GM12878 (cell line): Measurements from ENCODE around the gene LSR. TPM values are rescaled to one million over a fixed set of nuclear protein-coding genes. Genes with fewer than 3 reads are reported as not detected.
A peak's percentile ranks its signal among the peaks of the same experiment; 100 is the strongest.

ENCODE experiments used
- ATAC-seq: fragments of 200-7000 bp; cut with Tn5 transposase; 3 replicates; pipeline ENCODE4 v1.9.1; 2020; ENCODE audit warnings: mild to moderate bottlenecking, moderate library complexity
- BruUV-seq: library from RNA; stranded (reverse); fragments of 400-500 nt; replicated peaks from 2 replicates; lab custom pipeline; 2021; lab: Mats Ljungman, UMichigan
- CTCF ChIA-PET: fragments of 300-600 bp; sonication (Branson Sonifier 250); formaldehyde crosslinking; extraction: SDS; loops from one replicate; lab custom pipeline; 2021; ENCODE audit warnings: inconsistent platforms; lab: Yijun Ruan, JAX
- POLR2A ChIA-PET: fragments of 350-600 bp; formaldehyde crosslinking; extraction: SDS; loops from one replicate; lab custom pipeline; 2021; ENCODE audit warnings: inconsistent platforms; lab: Charles Lee
- RAD21 ChIA-PET: fragments of 300-600 bp; sonication (Branson Sonifier 250); formaldehyde crosslinking; loops from one replicate; lab custom pipeline; 2023; ENCODE audit warnings: antibody characterized with exemption; ENCODE audit not compliant: unreplicated experiment; lab: Charles Lee
- SMC1A ChIA-PET: fragments of 300-600 bp; sonication (Branson Sonifier 250); formaldehyde crosslinking; loops from one replicate; lab custom pipeline; 2023; ENCODE audit not compliant: unreplicated experiment, uncharacterized antibody; lab: Charles Lee
- DNase-seq: peaks from one replicate; pipeline ENCODE4 v3.0.0-alpha.2; 2011; ENCODE audit warnings: low read depth, low spot score
- FAIRE-seq: peaks from 3 replicates; lab custom pipeline; 2011; peaks lifted over from hg19 to GRCh38; lab: Jason Lieb, UNC
- H2AFZ ChIP-seq: 2 replicates; pipeline ENCODE4 v1.6.0; 2011; ENCODE audit warnings: low read depth, low read length, control low read depth; ENCODE audit not compliant: control insufficient read depth
- H3K27ac ChIP-seq: 2 replicates; pipeline ENCODE4 v1.5.1; 2011; ENCODE audit warnings: control low read depth; ENCODE audit not compliant: control insufficient read depth, insufficient read depth
- H3K27me3 ChIP-seq, 2 experiments: replicated peaks in 1 of 2; 2 replicates each; pipeline versions ENCODE4 v1.6.0 to v1.6.1; 2011; ENCODE audit warnings: low read length in 1 of 2; ENCODE audit not compliant: control insufficient read depth in 2 of 2, insufficient read depth in 2 of 2
- H3K36me3 ChIP-seq, 2 experiments: 2 replicates each; pipeline ENCODE4 v1.5.1; 2011; ENCODE audit warnings: low read length in 1 of 2; ENCODE audit not compliant: control insufficient read depth in 2 of 2, insufficient read depth in 2 of 2
- H3K4me1 ChIP-seq: 2 replicates; pipeline ENCODE4 v1.6.1; 2011; ENCODE audit warnings: mild to moderate bottlenecking, low read length, moderate library complexity, mixed read lengths; ENCODE audit not compliant: control insufficient read depth, insufficient read depth
- H3K4me2 ChIP-seq: 2 replicates; pipeline ENCODE4 v1.6.0; 2011; ENCODE audit warnings: control low read depth; ENCODE audit not compliant: control insufficient read depth, insufficient read depth
- H3K4me3 ChIP-seq: fragments of 200-600 bp; sonication (generic); 2 replicates; pipeline ENCODE4 v1.5.1; 2016
- H3K79me2 ChIP-seq: 2 replicates; pipeline ENCODE4 v1.6.0; 2011; ENCODE audit warnings: low read length; ENCODE audit not compliant: control insufficient read depth, insufficient read depth
- H3K9ac ChIP-seq: 2 replicates; pipeline ENCODE4 v1.8.0; 2011; ENCODE audit warnings: low read length, control low read depth, mixed read lengths; ENCODE audit not compliant: control insufficient read depth, insufficient read depth
- H3K9me3 ChIP-seq: replicated peaks from 3 replicates; pipeline ENCODE4 v1.5.1; 2011; ENCODE audit warnings: mild to moderate bottlenecking, low read length; ENCODE audit not compliant: control insufficient read depth, insufficient read depth
- H4K20me1 ChIP-seq: 2 replicates; pipeline ENCODE4 v1.6.0; 2011; ENCODE audit not compliant: control insufficient read depth, insufficient read depth
- BACH1 ChIP-seq: fragments of 450-650 bp; IDR thresholded peaks from 2 replicates; pipeline ENCODE4 v1.6.1; 2017; ENCODE audit warnings: mild to moderate bottlenecking, borderline replicate concordance
- CBX3 ChIP-seq: fragments of 200-600 bp; sonication (generic); IDR thresholded peaks from 2 replicates; pipeline ENCODE4 v1.6.1; 2016; ENCODE audit warnings: low read depth, borderline replicate concordance
- E2F4 ChIP-seq: IDR thresholded peaks from 2 replicates; pipeline ENCODE4 v1.6.1; 2012; ENCODE audit warnings: low read depth, low read length, improper control_type of control experiment
- GATAD2B ChIP-seq: fragments of 450-650 bp; conservative IDR thresholded peaks from 2 replicates; pipeline ENCODE4 v1.6.1; 2017; ENCODE audit warnings: low read depth, mild to moderate bottlenecking, moderate library complexity
- IKZF2 ChIP-seq, 2 experiments: fragments of 450-650 bp; IDR thresholded peaks; 2 replicates each; pipeline ENCODE4 v1.6.1; 2017; ENCODE audit warnings: mild to moderate bottlenecking in 2 of 2, moderate library complexity in 2 of 2
- MTA3 ChIP-seq: IDR thresholded peaks from 2 replicates; pipeline ENCODE4 v1.6.1; 2012; ENCODE audit warnings: low read length, inconsistent platforms, borderline replicate concordance
- PML ChIP-seq: IDR thresholded peaks from 2 replicates; pipeline ENCODE4 v1.6.1; 2012; ENCODE audit warnings: low read length, inconsistent platforms
- POLR2A ChIP-seq: IDR thresholded peaks from 2 replicates; pipeline ENCODE4 v1.6.1; 2011; ENCODE audit warnings: low read depth, mild to moderate bottlenecking, low read length
- RFX5 ChIP-seq: IDR thresholded peaks from 2 replicates; pipeline ENCODE4 v1.6.1; 2011; ENCODE audit warnings: low read depth, low read length, improper control_type of control experiment
- ZBTB33 ChIP-seq: fragments of 450-650 bp; IDR thresholded peaks from 2 replicates; pipeline ENCODE4 v1.6.1; 2017; ENCODE audit warnings: mild to moderate bottlenecking
- ZNF207 ChIP-seq: fragments of 450-650 bp; IDR thresholded peaks from 2 replicates; pipeline ENCODE4 v1.6.1; 2014; ENCODE audit warnings: antibody characterized with exemption, mild to moderate bottlenecking, borderline replicate concordance
- ZNF217 ChIP-seq: fragments of 450-650 bp; IDR thresholded peaks from 2 replicates; pipeline ENCODE4 v1.6.1; 2017; ENCODE audit warnings: antibody characterized with exemption, mild to moderate bottlenecking
- WGBS: methylation state at CpG from one replicate; pipeline ENCODE4 v1.1.6; 2016; ENCODE audit warnings: low lambda C conversion rate; ENCODE audit not compliant: insufficient replicate concordance, insufficient coverage; ENCODE audit errors: missing lambda C conversion rate; 5-methylcytosine and 5-hydroxymethylcytosine counted together
- in situ Hi-C: fragments of 300-500 bp; cut with MboI; formaldehyde crosslinking; loops from 9 replicates; pipeline ENCODE4 v1.14.3; 2018; ENCODE audit warnings: mixed read lengths
- intact Hi-C: fragments of 100-400 bp; cut with micrococcal nuclease; formaldehyde crosslinking; loops from one replicate; pipeline ENCODE4 v1.14.2; 2022; ENCODE audit not compliant: unreplicated experiment
- polyA plus RNA-seq, 11 experiments: library from polyadenylated mRNA; depleted of rRNA in 4 of 11; unstranded in 6 of 11; stranded (reverse) in 5 of 11; fragments of >200 nt; fragmentation: Nextera tagmentation in 4 of 11; fragmentation: Illumina TruSeq in 1 of 11; extraction: Ambion mirVana in 4 of 11; extraction: Trizol in 1 of 11; gene quantifications; 1 replicate in 1 of 11; 2 replicates in 10 of 11; pipeline versions ENCODE4 v1.2.1 to v1.2.3, GENCODE V29; 2011 to 2016; ENCODE audit warnings: inconsistent platforms in 2 of 11, missing spikeins in 2 of 11, low read depth in 1 of 11
- total RNA-seq, 4 experiments: library from RNA; depleted of rRNA in 3 of 4; stranded (reverse); fragments of >200 nt in 3 of 4; fragmentation: Illumina TruSeq in 1 of 4; extraction: Trizol in 1 of 4; gene quantifications; 2 replicates each; pipeline versions ENCODE4 v1.2.1 to v1.2.3, GENCODE V29; 2013 to 2021

Gene LSR
- total and polyA plus RNA-seq, 10 of the 15 experiments (the other 5 are each of a cell fraction or from before 2014, with no cell fraction given): 0.26 to 53.9 (median 26.3) TPM

- TF ChIP-seq CBX3 (no peak), MTA3 (peak; percentile 55; the same call in 1 of the 2 replicates), E2F4 (no peak), ZBTB33 (no peak), POLR2A (peak; percentile 47), RFX5 (no peak), ZNF207 (no peak), BACH1 (0 out of 2 replicates have a peak, but pooled peaks have one; percentile 30), GATAD2B (no peak), PML (no peak), IKZF2 (IDR thresholded peaks at IDR 0.05) (no peak), ZNF217 (no peak)
- in situ Hi-C loops: no loop called here
- H3K4me2 ChIP-seq: no peak overlapping the region
- WGBS: 57% methylated on average over 12 of the region's 12 CpGs
- H3K27me3 ChIP-seq: no peaks in the 10 kb centered on the region; a peak in 2 of 4 replicates
- peaks cover 17% of the 10 kb centered on the region for H3K4me1 ChIP-seq
- no peak overlapping the region for H3K9ac ChIP-seq
- H3K9me3 ChIP-seq: no peaks in the 10 kb centered on the region
- no peaks in the 10 kb centered on the region for H4K20me1 ChIP-seq
- H2AFZ ChIP-seq: no peak overlapping the region
- DNase-seq (peak; percentile 28), FAIRE-seq (no peak), ATAC-seq (peak; percentile 71)
- ChIA-PET RAD21 (no interaction called here), CTCF (interaction anchor here (1.0 to 1.3 kb wide), 3 partner anchors 10 to 328 kb away, joined by 3 to 5 read pairs (median 4); no protein-coding TSS in a partner anchor), SMC1A (interaction anchor here (1.3 kb wide), 1 partner anchor 40 kb away, joined by 3 read pairs; no protein-coding TSS in a partner anchor), POLR2A (no interaction called here)
- intact Hi-C loops: no loop called here
- no peak overlapping the region for H3K4me3 ChIP-seq
- H3K27ac ChIP-seq: no peak overlapping the region
- H3K36me3 ChIP-seq: peaks cover 6 to 7% of the 10 kb centered on the region in 2 experiments; a peak in 3 of 4 replicates
- no TSS peak for BruUV-seq
- H3K79me2 ChIP-seq: no peaks in the 10 kb centered on the region
These were observed 31.4 kb downstream of the LSR start for GRCh38 chr19:35279985-35280821.
